GM13976 (cell line): ENCODE measurements around the gene LMOD1.

ENCODE experiments used
- DNase-seq: peaks from one replicate; pipeline ENCODE4 v3.0.0; 2012; ENCODE audit warnings: low spot score
- CTCF ChIP-seq: IDR thresholded peaks from 2 replicates; pipeline ENCODE4 v1.5.1; 2012; ENCODE audit warnings: borderline replicate concordance, mild to moderate bottlenecking; ENCODE audit not compliant: insufficient read depth; ENCODE audit errors: extremely low read depth, missing control alignments, control extremely low read depth
- in situ Hi-C: fragments of 300-500 bp; cut with MboI; formaldehyde crosslinking; loops from one replicate; pipeline ENCODE4 v1.12.0; 2022; ENCODE audit warnings: low sequenced_read_pairs, mixed read lengths, inconsistent platforms; ENCODE audit not compliant: unreplicated experiment

LMOD1 gene

GRCh38 chr1:201851949-201852348 lies 94.4 kb downstream of the LMOD1 start:
- in situ Hi-C loops = no loop called here
- no peak for TF ChIP-seq CTCF
- no peak for DNase-seq

GRCh38 chr1:201850053-201850397 lies 96.3 kb downstream of the LMOD1 start:
- in situ Hi-C loops = no loop called here
- DNase-seq = no peak
- TF ChIP-seq CTCF = no peak

DNA sequence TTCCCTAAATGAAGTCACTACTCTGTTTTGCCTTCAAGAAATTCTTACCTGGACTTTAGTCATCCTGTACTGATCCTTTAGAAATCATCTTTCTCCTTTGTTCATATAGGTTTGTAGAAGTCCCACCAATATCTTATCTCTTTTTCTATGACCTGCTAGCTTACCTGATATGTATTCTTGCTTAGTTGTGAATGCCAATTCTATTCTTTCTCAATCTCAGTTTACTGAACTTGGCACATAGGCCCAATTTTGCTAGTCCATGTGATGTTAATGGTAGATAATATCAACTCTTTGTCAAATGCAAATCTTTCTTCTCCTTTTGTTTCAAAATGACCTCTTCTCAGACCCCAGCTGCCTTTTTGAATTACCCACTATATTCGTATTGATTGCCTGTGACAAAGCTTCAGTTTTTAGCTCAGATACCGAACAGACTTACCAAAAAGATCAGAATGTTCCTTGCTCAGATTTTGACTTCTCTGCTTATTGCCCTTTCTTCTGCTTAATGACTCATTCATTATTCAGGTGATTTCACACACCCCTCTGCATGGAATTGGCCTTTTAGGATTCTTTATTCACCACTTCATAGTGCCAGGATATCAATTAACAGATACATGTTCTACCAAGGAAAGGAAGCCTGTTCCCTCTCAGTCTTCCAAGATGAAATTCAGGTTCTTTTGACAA lies 96.8 kb downstream of the LMOD1 start:
- no peak for DNase-seq
- in situ Hi-C loops = no loop called here
- no peak for TF ChIP-seq CTCF

DNA sequence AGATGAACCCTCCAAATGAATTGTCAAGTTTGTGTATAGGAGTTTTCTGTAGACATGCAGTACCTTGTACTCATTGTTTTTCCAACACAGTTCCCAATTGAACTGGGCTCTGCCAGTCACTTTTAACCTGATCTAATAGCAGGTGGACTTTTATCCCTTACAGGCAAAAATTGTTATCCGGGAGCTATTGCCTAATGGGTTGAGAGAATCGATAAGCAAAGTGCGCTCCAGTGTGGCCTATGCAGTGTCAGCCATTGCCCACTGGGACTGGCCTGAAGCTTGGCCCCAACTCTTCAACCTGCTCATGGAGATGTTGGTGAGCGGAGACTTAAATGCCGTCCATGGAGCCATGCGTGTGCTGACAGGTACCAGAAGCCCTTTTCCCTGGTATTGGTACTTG lies 98.1 kb downstream of the LMOD1 start:
- TF ChIP-seq CTCF = no peak
- no peak for DNase-seq
- in situ Hi-C loops = no loop called here

DNA sequence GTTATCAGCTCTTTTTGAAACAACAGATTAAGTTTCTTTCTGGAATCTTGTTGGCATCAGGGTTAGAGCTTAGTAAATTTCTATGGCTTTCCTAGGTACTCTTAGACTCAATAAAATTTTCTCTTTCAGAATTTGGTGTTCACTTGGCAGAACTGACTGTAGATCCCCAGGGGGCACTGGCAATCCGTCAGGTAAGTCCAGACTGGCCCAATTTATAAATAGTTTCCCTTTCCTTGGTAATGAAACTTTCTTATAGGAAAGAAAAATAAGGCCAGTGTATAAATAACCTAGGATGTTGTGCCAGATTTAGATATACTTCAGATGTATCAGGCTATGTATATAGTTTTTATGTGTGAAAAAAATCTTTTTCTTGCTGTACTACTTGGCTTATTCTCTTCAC lies 99.2 kb downstream of the LMOD1 start:
- TF ChIP-seq CTCF = no peak
- in situ Hi-C loops = no loop called here
- DNase-seq = no peak
